Measurements from ENCODE around the gene AGBL1.

AGBL1 gene

GRCh38 chr15:86082619-86083380 is 3.1 kb downstream of the AGBL1 start:
- no peak overlapping the region for H3K4me3 ChIP-seq (ENCODE audit: low read depth, low read length)
- TF ChIP-seq CTCF (IDR thresholded peaks at IDR 0.05; ENCODE audit: borderline replicate concordance, insufficient read depth, low read depth, low read length): no peak

GRCh38 chr15:86087808-86088207 is 8.1 kb downstream of the AGBL1 start:
- H3K4me3 ChIP-seq (ENCODE audit: low read depth, low read length): no peak overlapping the region
- no peak for TF ChIP-seq CTCF (IDR thresholded peaks at IDR 0.05; ENCODE audit: borderline replicate concordance, insufficient read depth, low read depth, low read length)

- H3K4me3 ChIP-seq (ENCODE audit: low read depth, low read length): no peak overlapping the region
- no peak for TF ChIP-seq CTCF (IDR thresholded peaks at IDR 0.05; ENCODE audit: borderline replicate concordance, insufficient read depth, low read depth, low read length)
These were observed 9.8 kb downstream of the AGBL1 start for GRCh38 chr15:86089422-86089821.

GRCh38 chr15:86101818-86102217 is 22.1 kb downstream of the AGBL1 start:
- no peak overlapping the region for H3K4me3 ChIP-seq (ENCODE audit: low read depth, low read length)
- no peak for TF ChIP-seq CTCF (IDR thresholded peaks at IDR 0.05; ENCODE audit: borderline replicate concordance, insufficient read depth, low read depth, low read length)

GRCh38 chr15:86103825-86104224 is 24.2 kb downstream of the AGBL1 start:
- no peak for TF ChIP-seq CTCF (IDR thresholded peaks at IDR 0.05; ENCODE audit: borderline replicate concordance, insufficient read depth, low read depth, low read length)
- H3K4me3 ChIP-seq (ENCODE audit: low read depth, low read length): no peak overlapping the region

- no peak for TF ChIP-seq CTCF (IDR thresholded peaks at IDR 0.05; ENCODE audit: borderline replicate concordance, insufficient read depth, low read depth, low read length)
- no peak overlapping the region for H3K4me3 ChIP-seq (ENCODE audit: low read depth, low read length)
These were observed 26.6 kb downstream of the AGBL1 start for GRCh38 chr15:86106306-86106705.

- peak; percentile 14; the same call in 1 of the 2 replicates for TF ChIP-seq CTCF (IDR thresholded peaks at IDR 0.05; ENCODE audit: borderline replicate concordance, insufficient read depth, low read depth, low read length)
- no peak overlapping the region for H3K4me3 ChIP-seq (ENCODE audit: low read depth, low read length)
These were observed 35.6 kb downstream of the AGBL1 start for GRCh38 chr15:86115145-86115801.

Data from GM12875 (cell line).